ENCODE results near the gene MDM2. TPM values are rescaled to one million over a fixed set of nuclear protein-coding genes. Genes with fewer than 3 reads are reported as not detected.

The MDM2 gene
- total and polyA plus RNA-seq, 10 of the 15 experiments (the other 5 are each of a cell fraction or from before 2014, with no cell fraction given): 48.2 to 174 (median 85.0) TPM

- no peak for ATAC-seq
- Histone ChIP-seq H2AFZ (ENCODE audit: control insufficient read depth, low read depth, low read length) (no peak overlapping the region), H3K4me3 (no peak overlapping the region), H3K9me3 (replicated peaks; ENCODE audit: control insufficient read depth, insufficient read depth, low read length) (no peaks in the 10 kb centered on the region), H3K4me1 (ENCODE audit: control insufficient read depth, insufficient read depth, low read length) (no peaks in the 10 kb centered on the region), H3K79me2 (ENCODE audit: control insufficient read depth, insufficient read depth, low read length) (no peaks in the 10 kb centered on the region), H3K36me3 (ENCODE audit: control insufficient read depth in 2 of 2, insufficient read depth in 2 of 2, low read length in 1 of 2) (no peaks in the 10 kb centered on the region), H3K9ac (ENCODE audit: control insufficient read depth, insufficient read depth, low read length) (no peak overlapping the region), H3K27ac (ENCODE audit: control insufficient read depth, insufficient read depth) (no peak overlapping the region), H3K27me3 (replicated peaks in 1 of 2; ENCODE audit: control insufficient read depth in 2 of 2, insufficient read depth in 2 of 2, low read length in 1 of 2) (no peaks in the 10 kb centered on the region), H4K20me1 (ENCODE audit: control insufficient read depth, insufficient read depth) (no peaks in the 10 kb centered on the region), H3K4me2 (ENCODE audit: control insufficient read depth, insufficient read depth) (no peak overlapping the region)
- FAIRE-seq: no peak
- ChIA-PET SMC1A (ENCODE audit: uncharacterized antibody, unreplicated experiment) (interaction anchor here (1.5 kb wide), 1 partner anchor 45 kb away, joined by 3 read pairs; no protein-coding TSS in a partner anchor), CTCF (interaction anchor here (1.3 to 2.5 kb wide), 3 partner anchors 8 to 214 kb away, joined by 3 to 7 read pairs (median 4); no protein-coding TSS in a partner anchor), RAD21 (ENCODE audit: unreplicated experiment) (no interaction called here), POLR2A (no interaction called here)
- in situ Hi-C loops (cut with MboI) (no loop called here), intact Hi-C loops (cut with micrococcal nuclease; ENCODE audit: unreplicated experiment) (no loop called here)
- BruUV-seq (replicated peaks): no TSS peak
- TF ChIP-seq NR2C2 (IDR thresholded peaks at IDR 0.05; ENCODE audit: borderline replicate concordance, control insufficient read depth, insufficient read length, low read depth) (no peak), RFX5 (IDR thresholded peaks at IDR 0.05; ENCODE audit: low read depth, low read length) (no peak), CBFB (IDR thresholded peaks at IDR 0.05; ENCODE audit: low read depth) (no peak), SP1 (IDR thresholded peaks at IDR 0.05; ENCODE audit: low read depth, low read length) (no peak), ZNF622 (IDR thresholded peaks at IDR 0.05) (no peak), CHD1 (IDR thresholded peaks at IDR 0.05; ENCODE audit: low read depth, low read length) (no peak), LARP7 (IDR thresholded peaks at IDR 0.05) (no peak)
- TF ChIP-seq, protein P1, sequence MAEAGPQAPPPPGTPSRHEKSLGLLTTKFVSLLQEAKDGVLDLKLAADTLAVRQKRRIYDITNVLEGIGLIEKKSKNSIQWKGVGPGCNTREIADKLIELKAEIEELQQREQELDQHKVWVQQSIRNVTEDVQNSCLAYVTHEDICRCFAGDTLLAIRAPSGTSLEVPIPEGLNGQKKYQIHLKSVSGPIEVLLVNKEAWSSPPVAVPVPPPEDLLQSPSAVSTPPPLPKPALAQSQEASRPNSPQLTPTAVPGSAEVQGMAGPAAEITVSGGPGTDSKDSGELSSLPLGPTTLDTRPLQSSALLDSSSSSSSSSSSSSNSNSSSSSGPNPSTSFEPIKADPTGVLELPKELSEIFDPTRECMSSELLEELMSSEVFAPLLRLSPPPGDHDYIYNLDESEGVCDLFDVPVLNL (IDR thresholded peaks at IDR 0.05; ENCODE audit: low read depth, low read length): no peak
- TF ChIP-seq, protein P2, sequence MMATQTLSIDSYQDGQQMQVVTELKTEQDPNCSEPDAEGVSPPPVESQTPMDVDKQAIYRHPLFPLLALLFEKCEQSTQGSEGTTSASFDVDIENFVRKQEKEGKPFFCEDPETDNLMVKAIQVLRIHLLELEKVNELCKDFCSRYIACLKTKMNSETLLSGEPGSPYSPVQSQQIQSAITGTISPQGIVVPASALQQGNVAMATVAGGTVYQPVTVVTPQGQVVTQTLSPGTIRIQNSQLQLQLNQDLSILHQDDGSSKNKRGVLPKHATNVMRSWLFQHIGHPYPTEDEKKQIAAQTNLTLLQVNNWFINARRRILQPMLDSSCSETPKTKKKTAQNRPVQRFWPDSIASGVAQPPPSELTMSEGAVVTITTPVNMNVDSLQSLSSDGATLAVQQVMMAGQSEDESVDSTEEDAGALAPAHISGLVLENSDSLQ (IDR thresholded peaks at IDR 0.05): no peak
- WGBS (ENCODE audit: insufficient coverage, insufficient replicate concordance, low lambda C conversion rate, missing lambda C conversion rate): 66% methylated on average over 3 of the region's 3 CpGs
- DNase-seq (ENCODE audit: low read depth, low spot score): no peak
These were observed 47.1 kb downstream of the MDM2 start for GRCh38 chr12:68855111-68855510.

Measured in GM12878 (cell line).